MM.1S (cell line): ENCODE measurements around the gene SYNGR2.

ENCODE experiments used
- EZH2 ChIP-seq: fragments of 300-600 bp; sonication (generic); optimal IDR thresholded peaks from 2 replicates; pipeline ENCODE3; 2017; ENCODE audit warnings: low read depth, mild to moderate bottlenecking, antibody characterized with exemption, low read length, mixed read lengths
- EZH2phosphoT487 ChIP-seq: fragments of 300-600 bp; sonication (generic); IDR thresholded peaks from 2 replicates; pipeline ENCODE4 v1.6.1; 2018; ENCODE audit warnings: antibody characterized with exemption, low read length
- TF ChIP-seq, protein P1 (sequence below): fragments of 300-600 bp; sonication (generic); IDR thresholded peaks from 2 replicates; pipeline ENCODE4 v1.5.1; 2016; ENCODE audit warnings: antibody characterized with exemption, low read length, mixed read lengths

DNA sequence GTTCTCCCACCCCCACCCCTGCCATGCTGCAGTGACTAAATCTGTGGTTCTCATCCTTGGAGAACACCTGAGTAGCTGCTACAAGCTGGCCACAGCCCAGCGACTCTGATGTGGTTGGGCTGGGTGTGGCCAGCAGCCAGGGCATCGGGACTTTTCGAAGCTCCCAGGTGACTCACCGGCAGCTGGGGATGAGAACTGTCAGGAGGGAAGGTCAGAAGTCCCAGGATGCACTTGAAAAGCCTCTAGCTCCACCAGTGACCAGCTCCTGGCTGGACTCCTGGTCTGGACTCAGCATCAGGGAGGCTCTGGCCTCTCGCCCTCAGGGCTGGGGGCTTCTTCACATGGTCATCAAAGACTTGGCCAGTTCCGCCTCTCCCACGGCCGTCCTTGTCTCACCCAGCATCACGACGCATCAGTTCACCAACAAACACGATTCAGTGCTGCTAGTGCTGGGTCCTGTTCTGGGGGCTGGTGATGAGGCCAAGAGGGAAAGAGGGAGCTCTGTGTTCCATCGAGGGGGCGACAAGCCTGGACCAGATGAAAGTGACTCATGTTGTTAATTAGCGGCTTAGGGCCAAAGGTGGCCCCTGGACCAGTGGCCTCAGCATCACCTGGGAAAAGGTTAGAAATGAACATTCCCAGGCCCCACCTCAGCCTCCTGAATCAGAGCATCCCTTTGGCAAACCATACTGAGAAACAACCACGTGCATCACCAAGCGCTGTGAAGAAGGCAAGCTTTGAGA is 26.1 kb upstream of the SYNGR2 start:
- no peak for TF ChIP-seq EZH2phosphoT487
- TF ChIP-seq EZH2 = no peak
- TF ChIP-seq, protein P1, sequence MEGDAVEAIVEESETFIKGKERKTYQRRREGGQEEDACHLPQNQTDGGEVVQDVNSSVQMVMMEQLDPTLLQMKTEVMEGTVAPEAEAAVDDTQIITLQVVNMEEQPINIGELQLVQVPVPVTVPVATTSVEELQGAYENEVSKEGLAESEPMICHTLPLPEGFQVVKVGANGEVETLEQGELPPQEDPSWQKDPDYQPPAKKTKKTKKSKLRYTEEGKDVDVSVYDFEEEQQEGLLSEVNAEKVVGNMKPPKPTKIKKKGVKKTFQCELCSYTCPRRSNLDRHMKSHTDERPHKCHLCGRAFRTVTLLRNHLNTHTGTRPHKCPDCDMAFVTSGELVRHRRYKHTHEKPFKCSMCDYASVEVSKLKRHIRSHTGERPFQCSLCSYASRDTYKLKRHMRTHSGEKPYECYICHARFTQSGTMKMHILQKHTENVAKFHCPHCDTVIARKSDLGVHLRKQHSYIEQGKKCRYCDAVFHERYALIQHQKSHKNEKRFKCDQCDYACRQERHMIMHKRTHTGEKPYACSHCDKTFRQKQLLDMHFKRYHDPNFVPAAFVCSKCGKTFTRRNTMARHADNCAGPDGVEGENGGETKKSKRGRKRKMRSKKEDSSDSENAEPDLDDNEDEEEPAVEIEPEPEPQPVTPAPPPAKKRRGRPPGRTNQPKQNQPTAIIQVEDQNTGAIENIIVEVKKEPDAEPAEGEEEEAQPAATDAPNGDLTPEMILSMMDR = no peak
